Suprapubic skin (tissue), 4 donors: ENCODE measurements around the gene CHCHD5. TPM values are rescaled to one million over a fixed set of nuclear protein-coding genes. Genes with fewer than 3 reads are reported as not detected.
"Not testable (repeated sequence)": the region's sequence is repeated elsewhere in the genome, so short reads cannot be mapped to it uniquely, and the experiment has no call there.

Experiments used
- DNase-seq, 2 donors: peaks; one replicate each; pipeline ENCODE4 v3.0.0-alpha.2; 2019; ENCODE audit warnings: low spot score in 2 of 2
- H3K27ac ChIP-seq: fragments of 200-600 bp; sonication (generic); one replicate; pipeline ENCODE4 v1.5.1; 2019
- H3K27me3 ChIP-seq: fragments of 200-600 bp; sonication (generic); one replicate; pipeline ENCODE4 v1.5.1; 2019
- H3K36me3 ChIP-seq: fragments of 200-600 bp; sonication (generic); one replicate; pipeline ENCODE4 v1.5.1; 2019
- H3K4me1 ChIP-seq: fragments of 200-600 bp; sonication (generic); one replicate; pipeline ENCODE4 v1.5.1; 2019
- H3K4me3 ChIP-seq: fragments of 200-600 bp; sonication (generic); one replicate; pipeline ENCODE4 v1.5.1; 2019; ENCODE audit warnings: mild to moderate bottlenecking
- H3K9me3 ChIP-seq: fragments of 200-600 bp; sonication (generic); one replicate; pipeline ENCODE4 v1.5.1; 2019
- CTCF ChIP-seq, 2 donors: fragments of 200-600 bp in 1 of 2; fragments of 450-650 bp in 1 of 2; sonication (generic) in 1 of 2; IDR thresholded peaks; one replicate each; pipeline ENCODE4 v1.5.1; 2016 to 2019; ENCODE audit warnings: antibody characterized with exemption in 2 of 2, mild to moderate bottlenecking in 1 of 2, moderate library complexity in 1 of 2
- EP300 ChIP-seq: sonication (generic); formaldehyde crosslinking; IDR thresholded peaks from one replicate; pipeline ENCODE4 v1.6.1; 2017; ENCODE audit warnings: antibody characterized with exemption
- POLR2A ChIP-seq, 2 donors: fragments of 450-650 bp; IDR thresholded peaks; one replicate each; pipeline ENCODE4 v1.6.1; 2017; ENCODE audit warnings: antibody characterized with exemption in 2 of 2, mild to moderate bottlenecking in 2 of 2, moderate library complexity in 2 of 2
- POLR2AphosphoS5 ChIP-seq, 3 donors: sonication (generic); formaldehyde crosslinking; IDR thresholded peaks; one replicate each; pipeline ENCODE4 v1.6.1; 2017; ENCODE audit warnings: antibody characterized with exemption in 3 of 3
- WGBS: methylation state at CpG from one replicate; pipeline ENCODE4 v1.1.5; 2018; 5-methylcytosine and 5-hydroxymethylcytosine counted together
- total RNA-seq, 4 donors: library from RNA; depleted of rRNA; stranded (reverse); fragments of >200 nt; gene quantifications; one replicate each; pipeline ENCODE4 v1.1.0, GENCODE V29; 2016

Gene CHCHD5
- total RNA-seq: 10 to 100 TPM; 11.7 to 23.2 (median 16.1) TPM

DNA sequence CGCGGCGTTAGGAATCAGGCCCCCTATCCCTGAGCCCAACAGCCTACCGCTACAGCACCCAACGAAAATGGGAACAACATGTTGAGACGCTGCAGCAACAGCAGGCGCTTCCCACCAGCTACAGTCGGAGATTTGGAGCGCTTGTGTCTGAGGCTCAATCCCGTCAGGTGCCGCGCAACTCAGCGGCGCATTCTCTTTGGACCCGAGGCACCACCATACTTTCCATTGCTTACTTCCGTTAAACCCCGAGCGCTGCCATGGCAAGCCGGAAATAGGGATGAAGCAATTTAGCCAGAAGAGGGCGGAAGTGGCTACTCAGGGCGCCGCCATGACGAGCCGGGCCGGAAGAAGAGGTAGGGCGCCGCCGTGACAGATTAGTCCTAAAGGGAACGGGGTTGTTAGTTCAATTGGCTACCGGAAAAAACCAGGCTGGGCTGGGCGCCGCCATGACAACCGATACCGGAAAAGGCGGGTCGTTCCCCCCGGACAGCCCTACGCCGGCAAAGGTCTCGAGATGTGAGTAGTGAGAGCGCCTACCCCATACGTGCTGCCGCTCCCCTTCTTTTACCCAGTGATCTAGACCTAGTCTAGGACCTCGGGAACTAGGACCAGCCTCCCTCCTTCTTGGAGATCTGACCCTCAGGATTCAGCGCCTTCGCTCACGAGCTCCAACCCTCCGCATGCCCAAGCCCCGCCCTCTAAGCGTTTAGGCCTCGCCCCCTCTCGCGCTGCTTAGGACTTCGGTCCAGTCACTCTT, at the start of gene CHCHD5:
Gene CHCHD5, plus strand, starts transcription at position 476 of the 757 bp plus-strand sequence. Its CDS starts 39 bp downstream, at position 515.
- 3% methylated on average over 40 of the region's 54 CpGs for WGBS
- H3K27ac ChIP-seq: peak within 1 kb of the TSS; percentile 87
- no peaks in the 10 kb centered on the region for H3K27me3 ChIP-seq
- peak; percentile 98 for DNase-seq
- peak in 2 of 3 donors; percentile 86 to 89 for TF ChIP-seq POLR2AphosphoS5 (IDR thresholded peaks at IDR 0.05)
- TF ChIP-seq EP300: no peak
- peak in 1 of 2 donors; percentile 17 for TF ChIP-seq CTCF (IDR thresholded peaks at IDR 0.05)
- peak; percentile 20 to 38 for TF ChIP-seq POLR2A (IDR thresholded peaks at IDR 0.05)
- H3K9me3 ChIP-seq: no peaks in the 10 kb centered on the region
- peaks cover 25% of the 10 kb centered on the region for H3K4me1 ChIP-seq
- peak within 1 kb of the TSS; percentile 73 for H3K4me3 ChIP-seq
- peaks cover 12% of the 10 kb centered on the region for H3K36me3 ChIP-seq

- no peak for TF ChIP-seq POLR2AphosphoS5 (IDR thresholded peaks at IDR 0.05)
- TF ChIP-seq POLR2A (IDR thresholded peaks at IDR 0.05): no peak
- no peak for TF ChIP-seq CTCF (IDR thresholded peaks at IDR 0.05)
- TF ChIP-seq EP300: no peak
- no peak for DNase-seq
- H3K27ac ChIP-seq: no peak overlapping the region
- no peak overlapping the region for H3K4me3 ChIP-seq
- no peaks in the 10 kb centered on the region for H3K9me3 ChIP-seq
- no peaks in the 10 kb centered on the region for H3K4me1 ChIP-seq
- 81% methylated on average over 1 of the region's 1 CpG for WGBS
- peaks cover 34% of the 10 kb centered on the region for H3K36me3 ChIP-seq
- no peaks in the 10 kb centered on the region for H3K27me3 ChIP-seq
Observed at GRCh38 chr2:112534826-112535225, 49.6 kb upstream of the CHCHD5 start.

DNA sequence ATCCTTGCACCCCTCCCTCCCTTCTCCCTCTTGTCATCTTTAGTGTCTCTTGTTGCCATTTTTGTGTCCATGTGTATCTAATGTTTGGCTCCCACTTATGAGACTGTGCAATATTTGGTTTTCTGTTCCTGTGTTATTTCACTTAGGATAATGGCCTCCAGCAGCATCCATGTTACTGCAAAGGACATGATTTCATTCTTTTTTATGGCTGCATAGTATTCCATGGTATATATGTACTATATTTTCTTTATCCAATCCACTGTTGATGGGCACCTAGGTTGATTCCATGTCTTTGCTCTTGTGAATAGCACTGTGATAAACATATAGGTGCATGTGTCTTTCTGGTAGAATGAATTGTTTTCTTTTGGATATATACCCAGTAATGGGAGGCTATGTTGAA, 47.7 kb upstream of the CHCHD5 start:
- H3K4me1 ChIP-seq, H3K9me3 ChIP-seq, H3K27ac ChIP-seq, H3K4me3 ChIP-seq, H3K27me3 ChIP-seq, DNase-seq: not testable (repeated sequence)
- peaks cover 18% of the 10 kb centered on the region for H3K36me3 ChIP-seq

GRCh38 chr2:112539306-112539705, 45.1 kb upstream of the CHCHD5 start:
- Histone ChIP-seq H3K9me3 (no peaks in the 10 kb centered on the region), H3K4me3 (no peak overlapping the region), H3K4me1 (peaks cover 26% of the 10 kb centered on the region), H3K27ac (no peak overlapping the region), H3K27me3 (no peaks in the 10 kb centered on the region), H3K36me3 (no peaks in the 10 kb centered on the region)
- 61% methylated on average over 2 of the region's 2 CpGs for WGBS
- TF ChIP-seq POLR2AphosphoS5 (IDR thresholded peaks at IDR 0.05): no peak
- DNase-seq: no peak

DNA sequence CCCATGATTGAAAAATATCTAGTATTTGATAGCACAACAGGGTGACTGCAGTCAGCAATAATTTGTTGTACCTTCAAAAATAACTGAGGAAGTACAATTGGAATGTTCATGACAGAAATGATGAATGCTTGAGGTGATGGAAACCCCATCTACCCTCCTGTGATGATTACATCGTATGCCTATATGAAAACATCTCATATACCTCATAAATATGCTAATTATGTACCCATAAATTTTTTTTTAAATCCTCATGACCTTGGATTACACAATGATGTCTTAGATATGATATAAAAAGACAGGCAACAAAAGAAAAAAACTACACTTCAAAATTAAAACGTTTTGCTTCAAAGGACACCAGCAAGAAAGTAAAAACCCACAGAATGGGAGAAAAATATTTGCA, 43.5 kb upstream of the CHCHD5 start:
- 41% methylated on average over 2 of the region's 2 CpGs for WGBS
- no peaks in the 10 kb centered on the region for H3K27me3 ChIP-seq
- H3K27ac ChIP-seq: no peak overlapping the region
- no peak for TF ChIP-seq POLR2AphosphoS5 (IDR thresholded peaks at IDR 0.05)
- no peak for TF ChIP-seq CTCF (IDR thresholded peaks at IDR 0.05)
- TF ChIP-seq POLR2A (IDR thresholded peaks at IDR 0.05): no peak
- no peak for TF ChIP-seq EP300
- peaks cover 26% of the 10 kb centered on the region for H3K4me1 ChIP-seq
- no peak overlapping the region for H3K4me3 ChIP-seq
- no peaks in the 10 kb centered on the region for H3K36me3 ChIP-seq
- DNase-seq: no peak
- no peaks in the 10 kb centered on the region for H3K9me3 ChIP-seq

DNA sequence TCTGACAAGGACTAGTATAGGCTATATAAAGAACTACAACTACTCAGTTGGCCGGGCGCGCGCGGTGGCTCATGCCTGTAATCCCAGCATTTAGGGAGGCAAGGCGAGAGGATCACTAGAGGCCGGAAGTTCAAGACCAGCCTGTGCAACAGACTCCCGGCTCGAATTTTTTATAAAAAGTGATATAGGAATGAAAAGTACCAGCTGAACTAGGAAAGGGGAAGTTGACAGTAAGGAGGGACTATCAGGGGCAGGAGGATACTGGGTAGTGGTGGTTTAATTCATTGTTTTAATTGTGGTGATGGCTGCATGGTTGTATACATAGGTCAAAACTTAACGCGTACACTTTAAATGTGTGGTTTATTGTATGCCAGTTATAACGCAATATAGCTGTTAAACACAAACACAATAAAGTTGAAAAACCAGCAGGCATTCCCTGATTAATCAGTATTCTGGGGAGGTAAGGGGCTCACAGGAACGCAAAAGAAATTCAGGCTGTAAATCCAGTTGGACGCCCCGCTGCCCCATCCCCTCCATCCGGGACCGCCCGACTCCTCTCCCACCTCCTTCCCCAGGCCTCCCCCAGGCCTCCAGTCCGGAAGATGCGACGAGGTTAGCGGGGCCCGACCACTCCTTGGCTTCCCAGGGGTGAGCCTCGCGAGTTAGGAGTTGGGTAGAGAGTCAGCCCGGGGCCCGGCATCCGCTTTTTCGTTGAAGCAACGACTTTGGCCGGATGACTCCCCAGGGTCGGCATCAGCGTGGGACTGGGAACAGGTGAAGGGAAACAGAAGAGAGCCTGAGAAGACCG, 42.9 kb upstream of the CHCHD5 start:
- TF ChIP-seq POLR2AphosphoS5 (IDR thresholded peaks at IDR 0.05): no peak
- no peak for TF ChIP-seq EP300
- TF ChIP-seq CTCF (IDR thresholded peaks at IDR 0.05): no peak
- DNase-seq: peak; percentile 80 to 84
- WGBS: 22% methylated on average over 33 of the region's 34 CpGs

More for the DNA sequence above, 42.9 kb upstream of the CHCHD5 start:
- Histone ChIP-seq H3K36me3 (no peaks in the 10 kb centered on the region), H3K4me3 (peak overlapping the region; percentile 95), H3K27ac (peak overlapping the region; percentile 85), H3K9me3 (no peaks in the 10 kb centered on the region), H3K27me3 (no peaks in the 10 kb centered on the region), H3K4me1 (peaks cover 26% of the 10 kb centered on the region)
